GM18508 (cell line): ENCODE results near the gene PDGFB.

Experiments used
- ATAC-seq: cut with Tn5 transposase; IDR thresholded peaks from one replicate; pipeline ENCODE4 v1.9.1; 2021; ENCODE audit warnings: moderate number of reproducible peaks; ENCODE audit not compliant: insufficient read depth, unreplicated experiment

PDGFB gene

GRCh38 chr22:39214006-39214382 is 30.8 kb downstream of the PDGFB start:
- no peak for ATAC-seq

DNA sequence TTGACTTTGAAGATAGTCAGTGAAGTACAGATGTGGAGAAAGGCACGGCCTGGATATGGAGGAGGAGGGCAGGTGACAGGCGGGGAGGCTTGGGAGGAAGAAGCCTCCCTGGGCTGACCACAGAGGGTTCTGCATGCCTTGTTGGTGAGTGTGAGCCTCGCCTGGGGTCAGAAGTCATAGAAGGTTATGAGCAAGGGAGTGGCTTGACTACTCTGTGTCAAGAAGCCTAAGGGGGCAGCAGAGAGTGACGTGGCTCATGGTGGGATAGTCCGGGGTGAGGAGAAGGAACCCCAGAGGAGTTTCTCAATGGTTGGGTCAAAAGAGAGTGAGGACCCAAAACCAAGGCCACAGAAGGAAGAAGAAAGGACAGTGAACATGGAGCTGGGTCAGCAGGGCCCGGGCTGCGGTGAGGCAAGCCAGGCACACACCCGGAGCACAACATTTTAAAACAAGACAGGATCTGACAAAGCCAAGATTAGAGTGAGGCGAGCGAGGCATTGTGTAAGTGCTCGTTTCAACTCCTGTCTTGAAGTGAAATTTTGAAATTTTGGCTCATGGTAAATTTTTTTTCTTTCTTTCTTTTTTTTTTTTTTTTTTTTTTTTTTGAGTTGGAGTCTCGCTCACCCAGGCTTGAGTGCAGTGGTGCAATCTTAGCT is 31.9 kb downstream of the PDGFB start:
- no peak for ATAC-seq

- no peak for ATAC-seq
Measured at GRCh38 chr22:39209756-39210155, 35.0 kb downstream of the PDGFB start.

GRCh38 chr22:39208013-39208680 is 36.6 kb downstream of the PDGFB start:
- ATAC-seq: no peak

- ATAC-seq: no peak
Measured at GRCh38 chr22:39207141-39208012, 37.4 kb downstream of the PDGFB start.

DNA sequence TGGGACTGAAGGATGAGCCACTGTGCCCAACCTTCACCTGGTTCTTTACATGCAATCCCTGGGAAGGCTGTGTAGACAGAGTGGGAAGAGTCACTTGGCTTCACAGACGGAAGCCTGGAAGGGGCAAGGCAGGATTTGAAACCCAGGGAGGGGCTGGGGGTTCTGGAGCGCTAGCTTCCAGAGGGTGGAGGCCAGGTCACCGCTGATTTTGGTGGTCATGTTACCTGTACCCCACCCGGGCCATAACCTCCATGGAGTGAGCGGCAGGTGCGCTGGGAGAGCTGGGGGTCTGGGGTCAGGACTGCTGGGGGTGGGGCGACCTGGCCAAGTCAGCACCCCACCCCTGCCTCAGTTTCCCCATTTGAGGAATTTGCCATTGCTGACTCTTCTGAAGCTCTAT is 38.3 kb downstream of the PDGFB start:
- ATAC-seq: no peak

- no peak for ATAC-seq
Measured at GRCh38 chr22:39205344-39206021, 39.3 kb downstream of the PDGFB start.

DNA sequence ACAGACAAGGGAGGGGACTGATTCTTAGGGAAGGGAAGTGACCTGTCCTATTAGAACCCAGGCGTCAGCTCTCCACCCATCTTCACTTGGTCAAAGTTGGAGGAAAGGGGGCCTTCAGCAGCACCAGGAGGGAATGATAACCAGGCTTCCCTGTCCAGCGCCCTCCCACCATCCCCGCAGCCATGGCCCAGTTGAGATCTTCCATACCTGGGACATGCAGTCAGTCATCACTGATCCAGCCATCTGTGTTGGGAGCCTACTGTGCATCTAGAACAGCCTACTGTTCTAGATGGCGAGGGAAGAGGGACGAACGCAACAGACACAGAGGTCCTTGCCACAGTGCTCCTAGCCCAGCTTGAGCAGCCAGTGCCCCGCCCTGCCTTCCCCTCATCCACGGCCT is 40.6 kb downstream of the PDGFB start:
- no peak for ATAC-seq

DNA sequence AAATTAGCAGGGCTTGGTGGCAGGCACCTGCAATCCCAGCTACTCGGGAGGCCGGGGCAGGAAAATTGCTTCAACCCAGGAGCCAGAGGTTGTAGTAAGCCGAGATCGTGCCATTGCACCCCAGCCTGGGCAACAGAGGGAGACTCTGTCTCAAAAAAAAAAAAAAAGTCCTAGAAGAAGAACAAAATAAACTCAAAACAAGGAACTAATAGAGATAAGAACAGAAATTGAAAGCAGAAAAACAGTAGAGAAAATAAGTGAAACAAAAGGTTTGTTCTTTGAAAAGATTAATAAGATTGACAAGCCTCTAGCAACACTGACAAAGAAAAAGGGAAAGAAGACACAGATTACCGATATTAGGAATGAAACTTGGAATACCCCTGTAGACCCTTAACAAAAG is 47.2 kb downstream of the PDGFB start:
- no peak for ATAC-seq

GRCh38 chr22:39194098-39194497 is 50.7 kb downstream of the PDGFB start:
- no peak for ATAC-seq

DNA sequence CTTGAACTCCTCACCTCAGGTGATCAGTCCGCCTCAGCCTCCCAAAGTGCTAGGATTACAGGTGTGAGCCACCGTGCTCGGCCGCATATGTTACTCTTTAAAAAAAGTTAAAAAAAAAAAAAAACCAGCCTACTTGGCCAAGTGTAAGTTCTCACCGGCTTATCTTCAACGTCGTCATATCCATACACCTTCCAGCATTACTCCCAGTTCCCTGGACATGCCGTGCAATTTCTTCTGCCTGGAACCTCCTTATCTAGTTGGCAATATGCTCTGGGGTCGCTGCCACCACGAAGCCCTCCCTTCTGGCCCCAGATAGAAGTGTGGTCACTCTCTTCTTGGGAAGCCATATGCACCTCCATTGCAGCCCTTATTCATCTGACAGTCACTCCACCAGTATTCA is 56.0 kb downstream of the PDGFB start:
- ATAC-seq: no peak

GRCh38 chr22:39185601-39186012 is 59.2 kb downstream of the PDGFB start:
- no peak for ATAC-seq

- no peak for ATAC-seq
Measured at GRCh38 chr22:39184586-39185577, 59.9 kb downstream of the PDGFB start.

- no peak for ATAC-seq
Measured at GRCh38 chr22:39183991-39184585, 60.7 kb downstream of the PDGFB start.

DNA sequence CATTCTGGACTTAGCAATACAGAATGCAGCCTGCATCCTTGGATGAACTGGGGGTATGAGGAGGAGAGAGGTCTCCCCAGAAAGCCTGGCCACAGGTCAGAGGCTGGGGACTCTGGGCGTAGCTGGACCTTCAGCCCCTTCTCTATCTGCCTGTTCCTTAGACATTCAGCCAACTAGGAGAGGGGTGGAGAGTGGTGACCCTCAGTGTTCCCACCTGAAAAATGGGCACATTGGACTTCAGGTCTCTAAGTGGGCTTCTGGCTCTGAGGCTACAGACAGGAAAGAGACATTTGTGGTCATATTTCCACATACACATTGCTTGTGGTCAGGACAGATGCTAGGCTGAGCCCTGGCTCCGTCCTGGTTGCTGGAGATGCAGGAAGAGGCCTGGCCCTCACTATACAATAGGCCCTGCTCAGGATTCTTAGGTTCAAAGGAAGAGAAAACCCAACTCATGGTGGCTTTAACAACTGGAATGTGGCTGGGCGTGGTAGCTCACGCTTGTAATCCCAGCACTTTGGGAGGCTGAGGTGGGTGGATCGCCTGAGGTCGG is 62.2 kb downstream of the PDGFB start:
- no peak for ATAC-seq

DNA sequence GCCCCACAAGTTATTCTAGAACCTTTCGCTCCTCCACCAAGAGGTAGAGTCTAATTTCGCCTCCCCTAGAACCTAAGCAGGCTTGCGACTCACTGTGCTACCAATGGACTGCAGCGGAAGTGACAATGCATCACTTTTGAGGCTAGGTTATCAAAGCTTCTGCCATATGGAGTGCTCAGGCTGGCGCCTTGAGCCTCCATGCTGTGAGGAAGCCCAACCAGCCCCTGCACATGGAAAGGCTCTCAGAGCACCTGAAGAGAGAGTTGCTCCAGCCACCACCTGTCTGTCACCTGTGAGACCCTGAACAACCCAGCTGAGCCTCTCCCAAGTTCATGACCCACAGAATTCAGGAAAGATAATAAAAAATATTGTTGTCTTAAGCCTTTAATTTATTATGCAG is 63.0 kb downstream of the PDGFB start:
- no peak for ATAC-seq

DNA sequence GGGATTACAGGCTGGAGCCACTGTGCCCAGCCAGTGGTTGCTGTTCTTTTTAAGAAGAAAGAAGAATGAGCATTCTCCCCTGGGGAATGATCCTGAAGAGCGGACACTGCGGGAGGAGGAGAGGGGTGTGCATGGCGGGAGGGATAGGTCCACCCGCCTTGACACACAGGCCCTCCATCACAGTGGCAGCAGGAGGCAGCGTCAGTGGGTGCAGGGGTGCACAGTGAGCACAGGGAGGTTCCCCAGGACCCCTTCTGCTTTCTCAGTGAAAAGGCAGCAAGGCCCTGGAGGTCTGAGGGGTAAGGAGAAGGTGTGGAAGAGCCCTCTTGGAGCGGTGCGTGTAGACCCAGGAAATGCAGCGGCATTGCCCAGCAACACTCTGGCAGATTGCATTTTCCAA is 63.4 kb downstream of the PDGFB start:
- no peak for ATAC-seq

GRCh38 chr22:39179841-39180335 is 64.9 kb downstream of the PDGFB start:
- no peak for ATAC-seq

DNA sequence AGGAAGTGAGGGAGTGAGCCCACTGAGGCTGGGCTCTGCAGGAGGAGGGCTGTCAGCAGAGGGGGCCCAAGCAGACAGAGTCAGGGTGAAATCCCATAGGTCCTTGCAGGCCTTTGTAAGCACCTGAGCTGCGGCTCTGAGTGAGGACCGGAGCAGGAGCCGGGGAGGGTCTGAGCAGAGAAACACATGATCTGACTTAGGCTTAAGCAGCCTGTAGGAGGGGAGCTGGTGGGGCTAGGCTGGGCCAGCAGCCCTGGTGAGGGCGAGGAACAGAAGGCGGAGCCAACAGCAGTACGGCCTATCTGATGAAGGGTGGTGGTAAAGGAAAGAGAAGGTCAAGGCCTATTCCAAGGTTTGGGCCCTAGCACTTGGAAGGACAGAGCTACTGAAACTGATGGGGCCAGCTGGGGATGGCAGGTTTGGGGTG is 65.4 kb downstream of the PDGFB start:
- no peak for ATAC-seq
